NCI-H2029 (cell line): ENCODE results near the gene BRCA2.
"Not testable (repeated sequence)": the region's sequence is repeated elsewhere in the genome, so short reads cannot be mapped to it uniquely, and the experiment has no call there.

Experiments used
- DNase-seq: peaks from one replicate; lab custom pipeline; 2025; lab: John Stamatoyannopoulos, UW

The BRCA2 gene

GRCh38 chr13:32310134-32310706, 5.1 kb upstream of the BRCA2 start:
- no peak for DNase-seq

DNA sequence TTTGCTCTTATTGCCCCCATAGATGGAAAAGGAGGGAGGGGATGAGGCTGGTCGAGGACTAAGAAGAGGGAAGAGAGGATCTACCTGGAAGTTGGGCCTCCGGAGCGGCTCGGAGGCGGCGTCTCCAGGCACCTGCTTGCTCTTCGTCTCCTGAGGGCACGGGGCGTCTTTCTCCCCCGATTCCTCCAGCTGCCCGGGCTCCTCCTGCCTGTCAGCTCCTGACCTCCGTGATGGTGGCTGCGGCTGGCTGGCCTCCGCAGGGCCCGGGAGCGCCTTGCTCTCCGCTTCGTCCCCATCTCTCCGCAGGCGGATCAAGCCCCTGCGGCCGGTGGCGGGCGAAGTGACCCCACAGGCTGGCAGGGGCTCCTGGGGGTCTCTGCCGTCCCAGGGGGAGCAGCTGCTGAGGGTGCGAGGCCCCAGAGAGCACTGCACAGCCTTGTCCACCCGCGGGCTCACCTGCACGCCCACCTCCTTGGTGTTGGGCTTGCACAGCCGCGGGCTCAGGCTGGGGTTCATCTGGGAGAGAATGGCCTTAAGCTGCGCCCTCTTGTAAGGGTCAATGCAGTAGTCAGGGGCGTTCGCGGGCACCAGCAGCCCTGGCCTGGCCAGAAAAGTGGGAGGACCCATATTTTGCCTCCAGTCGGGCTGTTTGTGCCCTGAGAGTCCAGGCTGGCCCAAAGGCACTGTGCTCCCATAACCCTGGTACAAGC, 4.0 kb upstream of the BRCA2 start:
- DNase-seq: no peak

DNA sequence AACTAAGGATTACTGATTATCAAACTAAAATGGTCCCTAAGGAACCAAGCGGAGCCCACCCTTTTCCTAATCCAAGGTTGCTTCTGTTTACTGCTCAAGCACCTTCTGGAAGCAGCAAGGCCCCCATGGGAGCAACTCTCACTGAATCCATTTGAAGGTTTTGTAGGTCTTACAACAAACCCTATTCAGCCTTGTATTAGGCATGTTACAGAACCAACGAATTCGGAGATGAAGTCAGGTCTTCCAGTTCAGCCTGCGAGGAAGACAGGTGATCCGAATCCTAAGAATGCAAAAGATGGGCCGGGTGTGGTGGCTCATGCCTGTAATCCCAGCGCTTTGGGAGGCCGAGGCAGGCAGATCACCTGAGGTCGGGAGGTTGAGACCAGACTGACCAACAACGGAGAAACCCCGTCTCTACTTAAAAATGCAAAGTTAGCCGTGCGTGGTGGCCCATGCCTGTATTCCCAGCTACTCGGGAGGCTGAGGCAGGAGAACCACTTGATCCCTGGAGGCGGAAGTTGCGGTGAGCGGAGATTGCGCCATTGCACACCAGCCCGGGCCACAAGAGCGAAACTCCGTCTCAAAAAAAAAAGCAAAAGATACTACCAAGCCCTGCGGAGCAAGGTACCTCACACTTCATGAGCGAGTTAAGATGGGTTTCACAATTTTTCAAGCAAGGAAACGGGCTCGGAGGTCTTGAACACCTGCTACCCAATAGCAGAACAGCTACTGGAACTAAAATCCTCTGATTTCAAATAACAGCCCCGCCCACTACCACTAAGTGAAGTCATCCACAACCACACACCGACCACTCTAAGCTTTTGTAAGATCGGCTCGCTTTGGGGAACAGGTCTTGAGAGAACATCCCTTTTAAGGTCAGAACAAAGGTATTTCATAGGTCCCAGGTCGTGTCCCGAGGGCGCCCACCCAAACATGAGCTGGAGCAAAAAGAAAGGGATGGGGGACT, 754 bp upstream of the BRCA2 start:
- peak; percentile 38 for DNase-seq

DNA sequence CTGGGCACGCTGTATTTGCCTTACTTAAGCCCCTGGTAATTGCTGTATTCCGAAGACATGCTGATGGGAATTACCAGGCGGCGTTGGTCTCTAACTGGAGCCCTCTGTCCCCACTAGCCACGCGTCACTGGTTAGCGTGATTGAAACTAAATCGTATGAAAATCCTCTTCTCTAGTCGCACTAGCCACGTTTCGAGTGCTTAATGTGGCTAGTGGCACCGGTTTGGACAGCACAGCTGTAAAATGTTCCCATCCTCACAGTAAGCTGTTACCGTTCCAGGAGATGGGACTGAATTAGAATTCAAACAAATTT, 676 bp downstream of the BRCA2 start:
- DNase-seq: no peak

- no peak for DNase-seq
Observed at GRCh38 chr13:32316501-32316900, 1.2 kb downstream of the BRCA2 start.

DNA sequence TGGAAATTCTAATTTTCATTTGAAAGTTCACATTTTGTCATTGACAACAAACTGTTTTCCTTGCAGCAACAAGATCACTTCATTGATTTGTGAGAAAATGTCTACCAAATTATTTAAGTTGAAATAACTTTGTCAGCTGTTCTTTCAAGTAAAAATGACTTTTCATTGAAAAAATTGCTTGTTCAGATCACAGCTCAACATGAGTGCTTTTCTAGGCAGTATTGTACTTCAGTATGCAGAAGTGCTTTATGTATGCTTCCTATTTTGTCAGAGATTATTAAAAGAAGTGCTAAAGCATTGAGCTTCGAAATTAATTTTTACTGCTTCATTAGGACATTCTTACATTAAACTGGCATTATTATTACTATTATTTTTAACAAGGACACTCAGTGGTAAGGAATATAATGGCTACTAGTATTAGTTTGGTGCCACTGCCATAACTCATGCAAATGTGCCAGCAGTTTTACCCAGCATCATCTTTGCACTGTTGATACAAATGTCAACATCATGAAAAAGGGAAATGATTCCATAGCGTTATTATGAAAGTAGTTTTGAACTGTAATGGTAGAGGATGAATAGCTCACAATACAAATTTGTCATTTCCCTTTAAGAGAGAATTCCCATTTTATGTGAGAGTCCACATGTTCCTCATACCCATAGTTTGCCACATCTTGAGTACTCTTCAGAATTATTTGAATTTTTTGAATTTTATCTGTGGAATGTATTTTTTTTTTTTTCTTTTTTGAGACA, 2.6 kb downstream of the BRCA2 start:
- no peak for DNase-seq

- no peak for DNase-seq
Observed at GRCh38 chr13:32320528-32320927, 5.2 kb downstream of the BRCA2 start.

DNA sequence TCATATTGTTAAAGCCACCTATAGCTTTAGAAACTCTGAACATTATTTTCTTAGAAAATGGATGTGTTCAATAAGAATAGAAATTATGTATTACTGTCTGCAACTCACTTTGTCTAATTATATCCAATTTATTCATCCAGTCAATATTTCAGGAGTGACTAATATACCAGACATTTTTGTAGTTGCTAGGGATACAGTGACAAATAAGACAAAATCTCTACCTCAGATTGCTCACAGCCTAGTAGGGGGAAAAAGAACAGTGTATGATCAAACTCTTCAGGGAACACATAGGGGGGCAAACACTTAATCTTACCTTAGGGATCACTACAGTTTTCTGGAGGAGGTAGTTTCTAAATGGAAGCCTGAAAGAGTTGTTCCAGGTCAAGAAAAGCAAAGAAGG, 8.6 kb downstream of the BRCA2 start:
- no peak for DNase-seq

DNA sequence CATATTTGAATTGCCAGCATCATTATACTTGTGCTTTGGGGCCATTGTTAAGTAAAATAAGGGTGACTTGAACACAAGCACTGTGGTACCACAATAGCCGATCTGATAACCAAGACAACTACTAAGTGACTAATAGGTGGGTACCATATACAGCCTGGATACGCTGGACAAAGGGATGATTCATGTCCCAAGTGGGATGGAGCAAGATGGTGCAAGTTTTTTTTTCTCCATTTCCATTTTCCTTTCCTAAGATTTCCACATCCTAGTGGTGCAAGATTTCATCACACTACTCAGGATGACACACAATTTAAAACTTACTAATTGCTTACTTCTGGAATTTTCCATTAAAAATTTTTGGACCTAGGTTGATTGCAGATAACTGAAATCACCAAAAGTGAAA, 15.1 kb downstream of the BRCA2 start:
- no peak for DNase-seq

DNA sequence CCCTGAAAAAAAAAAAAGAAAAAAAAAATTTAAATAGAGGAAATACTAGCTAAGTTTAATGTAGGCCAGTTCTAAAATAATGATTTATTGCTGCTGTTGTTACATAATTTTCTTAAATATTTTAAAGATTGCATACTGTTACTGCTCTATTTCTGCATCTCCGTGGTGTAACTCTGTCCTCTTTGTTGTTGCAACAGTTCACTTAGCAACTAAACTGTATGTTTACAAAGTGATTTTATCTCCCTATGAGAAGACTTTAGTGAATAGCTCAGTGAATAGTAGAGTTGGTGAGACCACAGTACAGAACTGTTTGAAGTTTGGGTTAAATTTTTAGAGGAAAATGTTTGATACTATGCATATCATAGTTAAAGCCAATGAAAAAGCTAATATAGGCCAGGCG, 19.4 kb downstream of the BRCA2 start:
- DNase-seq: no peak

GRCh38 chr13:32340914-32341313, 25.6 kb downstream of the BRCA2 start:
- no peak for DNase-seq

- no peak for DNase-seq
Observed at GRCh38 chr13:32347651-32348050, 32.3 kb downstream of the BRCA2 start.

DNA sequence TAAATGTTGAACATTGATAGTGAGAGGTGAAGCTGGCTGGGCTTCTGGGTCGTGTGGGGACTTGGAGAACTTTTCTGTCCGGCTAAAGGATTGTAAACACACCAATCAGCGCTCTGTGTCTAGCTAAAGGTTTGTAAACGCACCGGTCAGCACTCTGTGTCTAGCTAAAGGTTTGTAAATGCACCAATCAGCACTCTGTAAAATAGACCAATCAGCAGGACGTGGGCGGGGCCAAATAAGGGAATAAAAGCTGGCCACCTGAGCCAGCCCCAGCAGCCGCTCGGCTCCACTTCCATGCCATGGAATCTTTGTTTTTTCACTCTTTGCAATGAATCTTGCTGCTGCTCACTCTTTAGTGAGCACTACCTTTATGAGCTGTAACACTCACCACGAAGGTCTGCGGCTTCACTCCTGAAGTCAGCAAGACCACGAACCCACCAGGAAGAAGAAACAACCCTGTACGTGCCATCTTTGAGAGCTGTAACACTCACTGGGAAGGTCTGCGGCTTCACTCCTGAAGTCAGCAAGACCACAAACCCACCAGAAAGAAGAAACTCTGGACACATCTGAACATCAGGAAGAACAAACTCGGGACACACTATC, 35.6 kb downstream of the BRCA2 start:
- not testable (repeated sequence) for DNase-seq

DNA sequence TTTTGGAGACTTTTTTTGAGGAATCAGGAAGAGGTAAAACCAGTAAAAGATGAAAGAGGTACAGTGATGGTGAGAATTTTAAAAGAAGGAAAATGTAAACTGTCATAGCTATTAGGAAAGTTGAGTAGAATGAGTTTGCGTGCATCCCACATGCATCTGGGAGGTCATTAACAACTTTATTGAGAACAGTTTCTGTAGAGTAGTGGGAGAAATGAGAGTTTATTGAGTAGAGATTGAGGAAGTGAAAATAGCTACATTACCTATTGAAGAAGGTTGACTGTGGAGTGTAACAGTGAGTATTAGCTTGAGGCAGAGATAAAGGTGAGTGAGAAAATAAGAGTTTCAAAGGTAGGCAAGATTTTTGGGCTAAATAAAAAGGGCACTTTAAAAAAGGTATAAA, 38.7 kb downstream of the BRCA2 start:
- no peak for DNase-seq

GRCh38 chr13:32355935-32356334, 40.6 kb downstream of the BRCA2 start:
- DNase-seq: not testable (repeated sequence)

DNA sequence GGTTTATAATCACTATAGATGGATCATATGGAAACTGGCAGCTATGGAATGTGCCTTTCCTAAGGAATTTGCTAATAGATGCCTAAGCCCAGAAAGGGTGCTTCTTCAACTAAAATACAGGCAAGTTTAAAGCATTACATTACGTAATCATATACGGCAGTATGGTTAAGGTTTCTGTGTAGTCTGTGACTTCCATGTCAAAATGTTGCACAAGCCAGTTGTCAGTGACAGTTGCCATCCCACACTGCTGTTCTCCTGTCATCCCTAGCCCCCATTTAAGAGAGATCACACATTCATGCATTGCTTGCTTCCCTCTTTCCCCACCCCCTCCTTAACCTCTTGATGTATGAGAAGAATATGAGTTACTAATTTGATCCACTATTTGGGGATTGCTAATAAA, 47.3 kb downstream of the BRCA2 start:
- no peak for DNase-seq

DNA sequence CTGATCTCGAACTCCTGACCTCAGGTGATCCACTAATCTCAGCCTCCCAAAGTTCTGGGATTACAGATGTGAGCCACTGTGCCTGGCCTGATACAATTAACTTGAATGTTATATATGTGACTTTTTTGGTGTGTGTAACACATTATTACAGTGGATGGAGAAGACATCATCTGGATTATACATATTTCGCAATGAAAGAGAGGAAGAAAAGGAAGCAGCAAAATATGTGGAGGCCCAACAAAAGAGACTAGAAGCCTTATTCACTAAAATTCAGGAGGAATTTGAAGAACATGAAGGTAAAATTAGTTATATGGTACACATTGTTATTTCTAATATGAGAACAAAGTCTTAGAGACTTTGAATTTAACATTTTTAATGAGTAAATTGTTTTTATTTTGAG, 55.5 kb downstream of the BRCA2 start:
- DNase-seq: no peak

DNA sequence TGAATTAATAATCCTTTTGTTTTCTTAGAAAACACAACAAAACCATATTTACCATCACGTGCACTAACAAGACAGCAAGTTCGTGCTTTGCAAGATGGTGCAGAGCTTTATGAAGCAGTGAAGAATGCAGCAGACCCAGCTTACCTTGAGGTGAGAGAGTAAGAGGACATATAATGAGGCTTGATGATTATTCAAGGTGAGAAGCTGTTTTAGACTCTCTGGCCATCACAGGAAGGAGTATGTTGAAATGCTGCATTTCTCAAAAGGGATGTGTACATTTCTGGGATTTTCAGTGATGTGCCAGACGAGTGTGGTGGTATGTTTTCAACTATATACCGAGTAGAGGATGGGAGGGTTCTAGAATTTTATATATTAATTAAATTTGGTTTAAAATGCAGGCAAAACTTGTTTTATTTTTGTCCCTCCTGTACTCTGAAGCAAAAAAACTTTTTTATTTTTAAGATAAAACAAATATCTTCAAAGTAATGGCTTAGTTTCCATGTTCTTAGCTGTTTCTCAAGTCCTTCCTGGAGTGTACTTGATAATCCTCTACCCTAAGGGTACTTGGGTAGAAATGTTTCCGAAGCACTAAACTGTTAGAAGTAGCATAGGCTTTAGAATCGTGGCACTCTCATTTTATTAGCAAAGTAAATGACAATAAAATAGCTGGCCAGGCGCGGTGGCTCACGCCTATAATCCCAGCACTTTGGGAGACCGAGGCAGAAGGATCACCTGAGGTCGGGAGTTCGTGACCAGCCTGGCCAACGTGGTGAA, 61.5 kb downstream of the BRCA2 start:
- no peak for DNase-seq

- DNase-seq: no peak
Observed at GRCh38 chr13:32378012-32378411, 62.7 kb downstream of the BRCA2 start.

DNA sequence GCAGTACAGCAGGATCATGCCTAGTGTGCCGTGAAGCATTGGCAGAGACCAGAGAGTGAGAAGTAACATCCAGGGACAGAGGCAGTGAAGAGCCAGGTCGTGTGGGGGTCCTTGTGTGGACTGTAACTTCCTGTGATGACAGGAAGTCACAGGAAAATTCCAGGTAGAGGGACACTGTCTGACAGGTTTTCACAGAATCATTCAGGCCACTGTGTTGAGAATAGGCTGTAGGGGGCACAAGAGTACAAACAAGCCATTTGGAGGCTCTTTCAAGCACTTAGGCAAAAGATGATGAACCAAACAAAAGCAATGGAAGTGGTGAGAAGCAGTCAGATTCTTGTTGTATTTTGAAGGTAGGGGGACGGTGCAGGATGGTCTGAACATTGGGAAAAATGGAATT, 66.2 kb downstream of the BRCA2 start:
- no peak for DNase-seq
